NCI-H2107 treated with DMSO at 0.1 percent for 48 hours (cell line): ENCODE results near the gene LPCAT2.

Source experiments
- DNase-seq: peaks from one replicate; lab custom pipeline; 2025; ENCODE audit not compliant: unreplicated experiment; lab: John Stamatoyannopoulos, UW

LPCAT2 gene

DNA sequence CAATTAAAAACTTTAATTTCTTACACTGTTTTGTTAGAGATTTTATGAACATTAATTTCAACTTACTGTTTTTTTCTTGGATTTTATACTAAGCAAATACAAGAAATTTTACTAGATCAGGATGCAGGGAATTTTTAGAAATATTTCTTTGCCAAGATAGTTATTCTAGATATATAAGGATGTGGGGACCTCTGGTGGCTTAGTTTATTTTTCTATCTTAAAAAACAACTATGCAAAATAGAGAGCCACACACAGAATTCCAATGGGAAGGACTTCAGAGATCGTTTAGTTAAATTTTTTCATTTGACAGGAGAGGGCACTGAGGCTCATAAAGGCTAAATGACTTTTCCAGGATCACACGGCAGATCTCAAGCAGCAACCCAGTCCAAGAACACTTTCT is 34.6 kb downstream of the LPCAT2 start:
- no peak for DNase-seq

DNA sequence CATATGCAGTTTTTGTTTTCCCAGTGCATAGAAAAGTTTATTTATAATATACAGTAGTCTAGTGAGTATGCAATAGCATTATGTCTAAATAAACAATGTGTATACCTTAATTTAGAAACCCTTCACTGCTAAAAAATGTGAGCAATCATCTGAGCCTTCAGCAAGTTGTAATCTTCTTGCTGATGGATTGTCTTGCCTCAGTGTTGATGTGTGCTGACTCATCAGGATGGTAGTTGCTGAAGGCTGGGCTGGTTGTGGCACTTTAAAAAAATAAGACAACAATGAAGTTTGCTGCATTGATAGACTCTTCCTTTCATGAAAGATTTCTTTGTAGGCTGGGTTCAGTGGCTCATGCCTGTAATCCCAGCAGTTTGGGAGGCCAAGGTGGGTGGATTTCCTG is 43.7 kb downstream of the LPCAT2 start:
- no peak for DNase-seq

DNA sequence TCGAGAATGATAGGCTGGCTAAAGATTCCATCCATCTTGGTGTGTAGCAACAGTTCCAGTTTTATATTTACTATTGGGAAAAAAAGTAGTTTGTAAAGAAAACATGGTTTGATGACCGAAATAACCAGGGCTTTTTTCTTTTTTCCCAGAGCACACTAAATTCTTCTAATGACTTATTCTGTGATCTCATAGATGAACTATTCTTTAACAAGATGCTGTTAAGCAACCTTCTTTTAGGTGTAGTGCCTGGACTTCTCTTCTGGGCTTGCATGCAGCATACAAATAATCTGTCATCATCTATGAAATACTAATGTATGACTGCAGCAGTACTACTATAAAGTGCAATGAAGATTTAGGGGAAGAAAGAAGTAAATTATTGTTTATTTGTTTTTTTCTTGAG is 46.6 kb downstream of the LPCAT2 start:
- no peak for DNase-seq

DNA sequence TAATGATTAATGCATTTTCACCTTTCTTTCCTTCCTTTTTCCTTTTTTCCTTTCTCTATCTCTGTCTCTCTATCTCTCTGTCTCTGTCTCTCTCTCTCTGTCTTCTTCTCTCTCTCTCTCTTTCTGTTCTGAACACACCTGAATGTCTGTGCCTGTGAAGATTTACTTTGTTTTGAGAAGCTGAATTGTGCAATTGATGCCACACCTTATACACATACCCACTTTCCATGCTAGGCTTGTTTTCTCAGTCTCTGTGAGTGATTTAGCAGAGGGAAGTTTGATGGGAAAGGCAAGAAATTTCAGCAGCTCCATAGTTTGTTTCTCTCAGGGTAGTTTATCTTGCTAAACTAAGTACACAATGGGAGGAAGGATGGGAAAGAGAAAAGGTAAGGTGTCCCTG is 48.3 kb downstream of the LPCAT2 start:
- no peak for DNase-seq

DNA sequence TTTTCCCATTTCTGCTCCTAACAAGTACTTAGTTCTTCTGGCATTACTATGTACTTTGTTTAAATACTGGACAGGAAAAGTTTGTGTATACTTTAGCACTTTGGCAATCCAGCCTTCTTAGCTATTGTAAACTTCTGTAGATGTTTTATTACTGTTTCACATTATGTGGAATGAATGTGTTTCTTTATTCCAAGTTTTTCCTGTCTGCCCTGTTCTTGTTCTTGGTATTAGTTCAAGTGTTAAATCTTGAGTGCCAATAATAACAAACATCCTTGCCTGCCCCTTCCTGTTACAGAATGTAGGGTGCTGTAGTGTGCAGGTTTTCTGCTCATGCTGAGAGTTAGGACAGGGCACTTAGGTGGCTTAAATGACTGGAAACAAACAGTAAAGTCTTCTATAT is 50.4 kb downstream of the LPCAT2 start:
- no peak for DNase-seq

DNA sequence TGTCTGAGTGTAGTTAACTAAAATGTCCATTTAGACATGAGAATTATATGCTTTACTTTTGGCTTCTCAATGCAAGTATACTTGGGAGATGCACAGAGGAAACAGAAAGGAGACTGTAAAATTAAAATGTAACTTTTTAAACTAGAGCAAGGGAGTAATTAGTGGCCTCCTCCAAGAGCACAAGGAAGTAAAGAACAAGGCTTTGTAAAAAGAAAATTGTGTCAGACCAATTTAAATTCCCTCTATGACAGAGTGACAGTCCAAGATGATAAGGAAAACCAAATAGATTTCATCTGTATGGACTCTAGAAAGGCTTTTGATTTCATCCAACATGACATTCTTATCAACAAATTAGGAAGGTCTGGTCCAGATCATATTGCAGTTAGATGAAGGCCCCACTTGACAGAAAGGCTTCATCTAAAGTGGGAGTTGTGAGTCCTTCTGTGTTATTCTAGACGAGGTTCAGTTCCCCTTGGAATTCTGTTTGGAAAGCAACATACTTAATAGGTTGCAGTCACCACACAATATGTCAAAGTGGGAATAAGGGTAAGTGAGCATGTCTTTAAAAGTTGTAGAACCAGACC is 51.2 kb downstream of the LPCAT2 start:
- no peak for DNase-seq

DNA sequence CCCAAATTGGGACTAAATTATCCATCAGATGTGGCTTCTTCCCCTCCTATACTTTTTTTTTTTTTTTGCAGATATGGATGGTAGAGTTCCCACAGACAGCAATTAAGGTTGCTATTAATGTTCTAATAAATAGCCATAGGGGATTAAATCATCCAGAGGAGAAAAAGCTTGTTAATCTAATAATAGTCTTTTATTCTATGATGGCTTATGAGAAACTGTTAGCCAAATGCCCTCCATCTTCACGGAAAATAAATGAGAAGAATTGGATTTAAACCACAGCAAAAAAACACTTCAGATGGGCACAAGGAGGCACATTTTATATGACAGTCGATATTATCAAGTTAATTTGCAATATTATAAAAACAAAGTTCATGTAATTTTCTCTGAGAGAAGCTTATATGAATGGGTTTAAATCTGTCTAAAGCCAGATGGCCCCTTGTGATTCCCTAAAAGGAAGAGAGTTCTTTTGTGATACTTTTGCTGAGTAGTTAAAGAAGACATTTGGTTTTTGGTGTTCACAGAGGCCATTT is 52.5 kb downstream of the LPCAT2 start:
- DNase-seq, result no peak

DNA sequence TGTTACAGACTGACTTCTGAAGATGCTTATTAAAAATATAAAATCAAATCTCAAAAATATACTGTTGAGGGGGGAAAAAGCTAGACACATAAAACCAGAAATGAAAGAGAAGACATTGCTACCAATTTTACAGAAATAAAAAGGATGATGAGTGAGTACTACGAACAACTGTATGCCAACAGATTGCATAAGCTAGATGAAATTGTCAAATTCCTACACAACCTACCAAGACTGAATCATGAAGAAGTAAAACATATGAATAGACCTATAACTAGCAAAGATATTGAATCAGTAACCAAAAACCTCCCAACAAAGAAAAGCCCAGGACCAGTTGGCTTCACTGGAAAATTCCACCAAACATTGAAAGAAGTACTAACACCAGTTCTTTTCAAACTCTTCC is 54.1 kb downstream of the LPCAT2 start:
- no peak for DNase-seq

DNA sequence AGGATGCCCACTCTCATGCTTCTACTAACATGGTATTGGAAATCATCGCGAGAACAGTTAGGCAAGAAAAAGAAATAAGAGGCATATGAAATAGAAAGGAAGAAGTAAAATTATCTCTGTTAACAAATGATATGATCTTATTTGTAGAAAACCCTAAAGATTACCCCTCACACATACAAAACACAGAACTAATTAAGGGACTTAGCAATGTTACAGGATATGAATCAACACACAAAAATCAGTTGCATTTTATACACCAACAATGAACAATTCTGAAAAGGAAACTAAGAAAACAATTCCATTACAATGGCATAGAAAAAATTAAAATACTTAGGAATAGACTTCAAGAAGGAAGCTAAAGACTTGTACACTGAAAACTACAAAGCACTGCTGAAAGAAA is 54.9 kb downstream of the LPCAT2 start:
- DNase-seq, result no peak

DNA sequence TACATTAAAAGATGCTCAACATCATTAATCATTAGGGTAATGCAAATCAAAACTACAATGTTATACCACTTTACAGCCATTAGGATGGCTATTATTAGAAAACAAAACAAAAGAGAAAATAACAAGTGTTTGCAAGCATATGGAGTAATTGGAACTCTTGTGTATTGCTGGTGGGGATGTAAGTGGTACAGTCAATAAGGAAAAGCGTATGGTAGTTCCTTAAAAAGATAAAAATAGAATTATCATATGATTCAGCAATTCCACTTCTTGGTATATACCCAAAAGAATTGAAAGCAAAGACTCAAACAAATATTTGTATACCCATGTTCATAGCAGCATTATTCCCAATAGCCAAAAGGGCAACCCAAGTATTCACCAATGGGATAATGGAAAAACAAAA is 56.2 kb downstream of the LPCAT2 start:
- no peak for DNase-seq

DNA sequence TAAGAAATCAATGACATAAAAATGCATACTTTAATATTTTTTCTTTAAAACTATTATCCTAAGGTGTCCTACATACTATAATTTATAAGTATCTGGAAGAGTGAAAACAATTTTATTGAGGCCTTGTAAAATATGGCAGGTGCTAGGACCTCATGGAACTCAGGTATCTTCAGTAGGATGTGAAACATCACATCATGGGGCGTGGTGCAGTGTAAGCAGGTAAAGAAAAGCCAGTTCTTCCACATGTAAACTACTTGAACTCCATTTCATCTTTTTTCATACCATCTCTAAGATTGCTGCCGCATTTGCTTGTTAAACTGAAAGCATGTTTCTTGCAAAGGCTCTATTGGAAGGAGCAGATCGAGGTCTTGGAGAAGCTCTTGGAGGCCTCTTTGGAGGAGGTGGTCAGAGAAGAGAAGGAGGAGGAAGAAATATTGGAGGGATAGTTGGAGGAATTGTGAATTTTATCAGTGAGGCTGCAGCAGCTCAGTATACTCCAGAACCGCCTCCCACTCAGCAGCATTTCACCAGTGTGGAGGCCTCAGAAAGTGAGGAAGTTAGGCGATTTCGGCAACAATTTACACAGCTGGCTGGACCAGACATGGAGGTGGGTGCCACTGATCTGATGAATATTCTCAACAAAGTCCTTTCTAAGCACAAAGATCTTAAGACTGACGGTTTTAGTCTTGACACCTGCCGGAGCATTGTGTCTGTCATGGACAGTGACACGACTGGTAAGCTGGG is 57.7 kb downstream of the LPCAT2 start, which contains the start of gene CAPNS2:
CAPNS2 (plus strand) TSS at position 253 of the 744 bp plus-strand sequence; CDS start at position 326, 73 bp downstream.
- no peak for DNase-seq

DNA sequence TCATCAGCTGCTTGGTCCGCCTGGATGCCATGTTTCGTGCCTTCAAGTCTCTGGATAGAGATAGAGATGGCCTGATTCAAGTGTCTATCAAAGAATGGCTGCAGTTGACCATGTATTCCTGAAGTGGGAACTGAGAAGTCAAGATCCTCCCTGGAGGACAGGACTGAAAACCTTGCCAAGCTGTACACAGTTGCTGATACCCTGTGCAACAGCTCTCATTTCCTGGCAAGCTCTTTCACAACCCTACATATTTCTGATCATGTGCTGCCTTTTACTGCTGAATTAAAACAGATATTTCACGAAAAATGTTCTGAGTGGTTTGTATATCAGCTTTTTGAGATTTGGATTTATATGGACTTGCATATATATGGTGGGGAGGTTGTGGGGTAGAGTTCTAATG is 58.5 kb downstream of the LPCAT2 start:
- no peak for DNase-seq

DNA sequence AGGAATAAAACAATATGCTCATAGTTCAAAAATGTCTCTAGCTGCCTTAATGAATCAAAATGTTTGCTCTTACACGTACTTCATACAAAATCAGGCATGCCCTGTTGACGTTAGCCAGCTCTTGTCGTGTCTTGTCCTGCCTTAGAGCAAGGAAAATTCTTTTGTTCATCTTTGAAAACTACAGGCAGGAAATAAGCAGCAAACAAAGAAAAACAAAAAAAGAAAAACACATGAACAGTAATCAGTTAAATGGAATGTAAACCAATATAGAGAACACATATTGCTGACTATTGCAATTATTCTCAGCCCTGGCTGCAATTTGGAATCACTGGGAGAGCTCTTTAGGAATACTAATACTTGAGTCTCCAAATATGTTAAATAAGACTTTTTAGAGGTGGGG is 59.3 kb downstream of the LPCAT2 start:
- DNase-seq, result no peak

DNA sequence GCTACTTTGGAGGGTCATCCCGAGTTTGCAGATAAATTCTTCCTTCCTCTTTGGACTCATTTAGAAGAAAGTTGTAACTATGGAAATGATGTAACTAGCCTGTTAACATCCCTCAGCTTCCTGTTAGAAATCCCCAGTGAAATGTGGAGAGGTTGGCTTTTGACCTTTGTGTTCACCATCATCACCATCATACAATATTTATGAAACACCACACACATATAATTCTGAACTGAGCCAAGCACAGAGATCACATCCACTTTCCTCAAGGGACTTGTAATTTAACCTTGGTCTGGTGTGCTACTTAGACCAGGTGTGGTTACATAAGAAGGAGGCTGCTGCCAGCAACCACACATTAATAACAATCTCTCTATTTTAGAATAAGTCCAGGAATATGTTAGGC is 60.2 kb downstream of the LPCAT2 start:
- DNase-seq, result no peak

DNA sequence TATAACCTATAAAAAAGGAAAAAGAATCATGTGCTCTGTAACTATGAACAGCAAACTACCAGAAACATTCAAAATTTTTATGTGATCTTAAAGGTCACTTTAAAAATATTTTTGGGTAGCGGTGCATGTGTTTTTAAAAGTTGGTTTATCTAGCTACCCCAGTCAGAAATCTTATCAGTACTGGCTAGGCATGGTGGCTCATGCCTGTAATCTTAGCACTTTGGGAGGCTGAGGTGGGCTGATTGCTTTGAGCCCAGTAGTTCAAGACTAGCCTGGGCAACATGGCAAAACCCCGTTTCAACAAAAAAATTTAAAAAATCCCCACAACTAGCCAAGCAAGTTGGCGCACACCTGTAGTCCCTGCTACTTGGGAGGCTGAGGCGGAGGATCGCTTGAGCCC is 61.3 kb downstream of the LPCAT2 start:
- DNase-seq, result no peak

DNA sequence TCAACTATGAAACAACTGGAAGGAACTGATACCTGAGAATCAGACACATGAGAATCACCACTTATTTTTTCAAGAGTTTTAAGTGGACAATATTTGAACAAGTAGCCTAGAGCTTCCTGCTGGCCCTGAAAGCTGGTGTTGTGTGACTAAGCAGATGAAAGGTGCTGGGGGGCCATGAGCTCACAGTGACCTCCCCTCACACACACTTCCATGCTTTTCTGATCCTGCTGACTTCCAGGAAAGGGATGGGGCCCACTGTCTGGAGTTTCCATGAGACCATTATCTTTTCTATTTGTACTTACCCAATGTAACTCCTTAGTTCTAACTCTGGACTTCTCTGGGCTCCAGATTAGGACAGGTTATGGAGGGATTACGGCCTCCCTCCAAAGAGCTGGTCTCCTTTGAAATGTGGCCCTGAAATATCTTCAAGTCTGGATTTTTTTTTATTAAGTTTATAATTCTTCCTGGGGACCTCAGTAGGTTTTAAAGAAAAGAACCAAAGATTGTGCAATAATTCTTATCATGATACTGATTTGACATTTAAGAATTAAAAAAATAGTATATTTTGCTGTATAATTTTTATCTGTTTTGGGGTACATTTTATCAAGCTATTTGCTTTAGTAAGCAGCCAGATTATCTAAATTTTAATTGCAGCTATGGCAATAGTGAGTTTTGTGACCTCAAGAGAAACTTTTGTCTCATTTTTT is 62.5 kb downstream of the LPCAT2 start:
- no peak for DNase-seq

DNA sequence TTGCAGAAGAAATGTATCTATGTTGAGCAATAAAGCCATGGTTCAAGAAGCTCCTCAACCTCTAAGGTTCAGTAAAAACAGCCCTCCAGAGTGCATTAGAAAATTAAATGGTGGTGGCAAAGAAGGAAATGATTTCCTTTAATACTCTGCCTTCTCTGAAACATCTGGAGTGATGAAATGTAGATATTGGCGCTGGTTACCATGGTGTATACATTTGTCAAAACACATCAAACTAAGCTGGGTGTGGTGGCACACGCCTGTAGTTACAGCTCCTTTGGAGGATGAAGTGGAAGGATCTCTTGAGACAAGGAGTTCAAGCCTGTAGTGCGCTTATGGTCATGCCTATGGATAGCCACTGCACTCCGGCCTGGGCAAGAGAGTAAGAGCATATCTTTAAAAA is 63.6 kb downstream of the LPCAT2 start:
- no peak for DNase-seq

DNA sequence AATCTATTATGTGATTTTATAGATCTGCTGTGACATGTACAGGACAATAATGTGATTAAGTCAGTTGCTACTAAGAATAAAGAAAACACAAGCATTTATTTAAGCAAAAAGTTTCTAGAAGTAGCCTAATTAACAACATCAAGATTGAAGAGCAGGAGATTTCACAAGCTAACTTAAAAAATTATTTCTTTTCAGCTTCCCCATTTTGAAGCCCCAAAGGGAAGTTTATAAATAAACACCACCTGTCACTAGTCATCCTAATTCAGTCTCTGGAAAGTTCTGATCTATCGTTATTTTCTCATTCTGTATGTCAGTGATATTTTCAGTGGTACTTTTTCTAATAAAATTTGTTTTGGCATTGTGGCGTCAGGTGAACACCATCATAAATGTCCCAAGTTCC is 65.9 kb downstream of the LPCAT2 start:
- no peak for DNase-seq

DNA sequence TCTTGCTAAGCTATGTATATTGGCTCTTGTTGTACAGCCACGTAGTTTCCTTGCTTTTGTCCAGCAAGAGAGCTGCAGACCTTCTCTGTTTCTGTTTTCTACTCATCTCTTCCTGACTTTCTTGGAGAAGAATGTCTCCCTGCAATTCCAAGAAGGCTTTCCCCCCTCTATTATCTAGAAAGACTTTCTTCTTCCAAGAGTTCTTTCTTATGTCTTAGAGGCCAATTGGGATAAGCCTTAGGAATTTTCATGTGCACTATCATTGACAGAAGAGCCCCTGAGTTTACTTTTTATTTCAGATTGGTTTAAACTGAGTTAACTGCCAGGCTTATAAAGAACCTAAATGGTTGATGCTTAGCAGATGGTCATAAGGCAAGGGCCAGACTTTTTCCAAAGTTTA is 66.6 kb downstream of the LPCAT2 start:
- no peak for DNase-seq

DNA sequence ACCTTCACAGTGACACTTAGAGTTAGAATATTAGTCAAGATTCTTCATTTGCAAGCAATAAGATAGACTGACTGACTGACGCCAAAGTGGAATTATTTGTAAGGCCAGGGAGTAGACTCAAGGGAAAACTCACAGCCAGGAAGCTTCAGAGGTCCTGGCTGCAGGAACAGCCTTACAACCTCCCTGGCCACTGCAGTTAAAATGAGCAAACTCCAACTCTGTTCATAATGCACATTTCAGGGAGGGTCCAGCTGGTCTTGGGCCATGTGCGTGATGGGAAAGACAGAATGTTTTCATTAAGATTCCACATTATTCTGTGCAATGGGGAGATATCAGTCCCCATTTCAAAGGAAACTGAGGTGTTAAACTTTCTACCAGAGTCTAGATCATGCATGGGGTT is 67.5 kb downstream of the LPCAT2 start:
- DNase-seq, result no peak

DNA sequence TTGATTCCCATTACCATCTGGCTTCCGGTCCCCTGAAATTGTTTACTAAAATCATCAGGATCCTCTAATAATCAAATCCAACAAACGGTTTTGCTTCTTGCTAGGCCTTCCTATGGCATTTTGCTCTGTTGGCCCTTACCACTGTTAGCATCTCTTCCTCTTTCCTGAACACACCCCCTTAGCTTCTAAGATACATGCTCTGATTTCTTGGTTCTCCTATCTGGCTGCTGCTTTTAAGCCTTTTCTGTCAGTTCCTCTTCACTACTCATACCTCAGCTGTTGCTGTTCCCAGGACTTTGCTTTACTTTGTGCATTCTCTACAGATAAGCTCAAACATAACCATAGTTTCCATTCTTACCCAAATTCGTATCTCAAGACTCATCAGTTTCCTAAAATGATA is 69.0 kb downstream of the LPCAT2 start:
- DNase-seq, result no peak

DNA sequence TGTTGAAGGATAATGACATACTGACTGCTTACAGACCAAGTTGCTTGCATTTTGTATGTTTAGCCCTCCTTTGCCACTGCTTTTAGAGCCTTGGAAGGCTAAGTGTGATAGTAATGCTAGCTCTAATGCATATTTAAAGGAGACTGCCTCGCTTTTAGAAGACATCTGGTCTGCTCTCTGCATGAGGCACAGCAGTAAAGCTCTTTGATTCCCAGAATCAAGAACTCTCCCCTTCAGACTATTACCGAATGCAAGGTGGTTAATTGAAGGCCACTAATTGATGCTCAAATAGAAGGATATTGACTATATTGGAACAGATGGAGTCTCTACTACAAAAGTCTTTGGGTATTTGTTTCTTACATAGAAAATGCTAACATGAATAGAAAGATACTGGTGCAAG is 76.8 kb downstream of the LPCAT2 start:
- no peak for DNase-seq
